Measurements from ENCODE around the gene GUK1. TPM values are rescaled to one million over a fixed set of nuclear protein-coding genes. Genes with fewer than 3 reads are reported as not detected.
A peak's percentile ranks its signal among the peaks of the same experiment; 100 is the strongest.

Gene GUK1
- polyA plus RNA-seq, 3 donors, result 262 to 391 (median 316) TPM

DNA sequence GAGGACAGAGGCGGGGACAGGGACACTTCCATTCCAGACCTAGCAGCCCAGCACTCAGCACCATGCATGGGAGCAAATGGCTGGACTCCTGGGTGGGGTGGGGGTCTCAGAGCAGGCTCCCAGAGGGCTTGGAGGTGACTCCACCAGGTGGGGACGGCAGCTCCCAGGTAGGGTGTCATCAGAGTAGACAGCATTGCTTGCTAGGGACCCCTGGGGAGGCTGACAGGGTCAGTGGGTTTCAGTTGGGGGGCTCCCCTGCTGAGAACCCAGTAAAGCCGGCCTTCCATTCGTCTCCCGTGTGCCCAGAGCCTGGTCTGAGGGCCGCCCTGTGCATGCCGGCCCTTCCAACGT lies 4.9 kb downstream of the GUK1 start:
- peaks cover 96% of the 10 kb centered on the region for H4K20me1 ChIP-seq (ENCODE audit: insufficient read depth, low read length)
- H3K9me3 ChIP-seq (replicated peaks in 1 of 2; ENCODE audit: control insufficient read depth in 1 of 2, insufficient read depth in 1 of 2, low read length in 2 of 2), result no peaks in the 10 kb centered on the region
- no peaks in the 10 kb centered on the region for H3K9me3 Mint-ChIP-seq
- H3K27me3 Mint-ChIP-seq (ENCODE audit: low read depth in 3 of 3), result peaks cover 0 to 4% (median 0%) of the 10 kb centered on the region in 3 donors
- H3K27ac ChIP-seq (ENCODE audit: low read depth in 1 of 2, low read length in 2 of 2), result no peak overlapping the region
- peaks cover 17 to 22% of the 10 kb centered on the region in 2 donors for H3K4me1 ChIP-seq (ENCODE audit: control insufficient read depth in 1 of 2, insufficient read depth in 2 of 2, low read length in 2 of 2)
- H3K36me3 ChIP-seq (replicated peaks in 1 of 2; ENCODE audit: control insufficient read depth in 1 of 2, insufficient read depth in 2 of 2, low read length in 2 of 2), result peaks cover 36 to 40% of the 10 kb centered on the region in 2 donors
- no peak overlapping the region for H3K4me3 ChIP-seq (replicated peaks in 1 of 3; ENCODE audit: low read depth in 2 of 3, low read length in 3 of 3)
- no peak overlapping the region for H3K9ac ChIP-seq (ENCODE audit: insufficient read depth, low read length, poor library complexity, severe bottlenecking)
- TF ChIP-seq, protein P1, sequence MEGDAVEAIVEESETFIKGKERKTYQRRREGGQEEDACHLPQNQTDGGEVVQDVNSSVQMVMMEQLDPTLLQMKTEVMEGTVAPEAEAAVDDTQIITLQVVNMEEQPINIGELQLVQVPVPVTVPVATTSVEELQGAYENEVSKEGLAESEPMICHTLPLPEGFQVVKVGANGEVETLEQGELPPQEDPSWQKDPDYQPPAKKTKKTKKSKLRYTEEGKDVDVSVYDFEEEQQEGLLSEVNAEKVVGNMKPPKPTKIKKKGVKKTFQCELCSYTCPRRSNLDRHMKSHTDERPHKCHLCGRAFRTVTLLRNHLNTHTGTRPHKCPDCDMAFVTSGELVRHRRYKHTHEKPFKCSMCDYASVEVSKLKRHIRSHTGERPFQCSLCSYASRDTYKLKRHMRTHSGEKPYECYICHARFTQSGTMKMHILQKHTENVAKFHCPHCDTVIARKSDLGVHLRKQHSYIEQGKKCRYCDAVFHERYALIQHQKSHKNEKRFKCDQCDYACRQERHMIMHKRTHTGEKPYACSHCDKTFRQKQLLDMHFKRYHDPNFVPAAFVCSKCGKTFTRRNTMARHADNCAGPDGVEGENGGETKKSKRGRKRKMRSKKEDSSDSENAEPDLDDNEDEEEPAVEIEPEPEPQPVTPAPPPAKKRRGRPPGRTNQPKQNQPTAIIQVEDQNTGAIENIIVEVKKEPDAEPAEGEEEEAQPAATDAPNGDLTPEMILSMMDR (IDR thresholded peaks at IDR 0.05), result no peak
- H3K4me1 Mint-ChIP-seq, result peaks cover 31% of the 10 kb centered on the region
- no peak overlapping the region for H3K4me3 Mint-ChIP-seq
- WGBS (ENCODE audit: insufficient coverage), result 100% methylated on average over 7 of the region's 8 CpGs
- intact Hi-C loops (cut with micrococcal nuclease), result loop anchor here in 1 of 2 donors (5.0 kb wide), 1 partner anchor 38 kb away; the partner anchor contains the start of gene MRPL55
- H3K27ac Mint-ChIP-seq, result peak overlapping the region in 1 of 7 donors; percentile 35
- DNase-seq, result no peak
- H3K79me2 ChIP-seq (ENCODE audit: insufficient read depth, low read length), result peaks cover 64% of the 10 kb centered on the region
- H2AFZ ChIP-seq (ENCODE audit: insufficient read depth, low read depth, low read length, poor library complexity, severe bottlenecking), result no peak overlapping the region
- H3K27me3 ChIP-seq (ENCODE audit: control insufficient read depth in 2 of 2, insufficient read depth in 2 of 2, low read length in 2 of 2), result no peaks in the 10 kb centered on the region
- H3K4me2 ChIP-seq (replicated peaks; ENCODE audit: extremely low read depth, low read length, poor library complexity, severe bottlenecking), result no peak overlapping the region
- H3K36me3 Mint-ChIP-seq, result peaks cover 17 to 55% of the 10 kb centered on the region in 2 donors

DNA sequence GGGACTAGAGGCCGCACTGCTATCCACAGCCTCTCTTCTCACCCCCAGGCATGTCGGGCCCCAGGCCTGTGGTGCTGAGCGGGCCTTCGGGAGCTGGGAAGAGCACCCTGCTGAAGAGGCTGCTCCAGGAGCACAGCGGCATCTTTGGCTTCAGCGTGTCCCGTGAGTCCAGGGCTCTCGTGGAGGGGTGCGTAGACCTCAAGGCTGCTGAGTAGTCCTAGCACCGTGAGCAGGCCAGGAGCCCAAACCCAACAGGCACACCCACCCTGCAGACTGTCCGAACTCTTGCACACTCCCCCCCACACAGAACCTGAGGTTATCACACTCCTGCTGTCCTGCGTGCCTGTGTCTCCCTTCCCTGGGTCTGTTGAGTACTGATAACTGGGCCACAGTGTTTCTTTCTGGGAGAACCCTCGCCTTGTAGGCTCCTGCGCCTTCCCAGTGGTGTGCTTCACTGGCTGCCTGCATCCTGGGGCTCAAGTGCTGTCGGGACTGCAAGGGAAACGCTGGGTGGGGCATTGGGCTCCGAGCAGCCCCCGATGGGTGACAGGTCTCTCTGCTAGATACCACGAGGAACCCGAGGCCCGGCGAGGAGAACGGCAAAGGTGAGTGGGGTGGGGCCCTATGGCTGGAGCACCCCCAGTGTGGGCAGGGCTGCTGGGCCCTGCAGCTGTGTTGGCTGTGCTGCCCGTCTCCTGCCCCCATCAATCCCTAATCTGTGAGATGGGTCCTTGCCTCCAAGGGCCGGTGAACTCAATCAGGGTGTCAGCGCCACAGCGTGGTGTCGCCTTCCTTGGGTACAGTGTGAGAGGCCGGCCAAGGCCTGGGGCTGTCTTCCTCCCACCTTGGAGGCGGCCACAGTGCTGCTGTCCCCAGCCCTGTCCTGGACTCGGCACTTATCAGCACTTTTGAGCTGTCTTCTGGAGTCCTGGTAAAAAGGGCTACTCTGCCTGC lies 5.7 kb downstream of the GUK1 start:
- H3K27ac Mint-ChIP-seq, result peak overlapping the region in 2 of 7 donors; percentile 61 to 71
- H3K79me2 ChIP-seq (ENCODE audit: insufficient read depth, low read length), result peaks cover 58% of the 10 kb centered on the region
- intact Hi-C loops (cut with micrococcal nuclease), result no loop called here

More for the DNA sequence above, 5.7 kb downstream of the GUK1 start:
- Histone ChIP-seq H3K27me3 (ENCODE audit: control insufficient read depth in 2 of 2, insufficient read depth in 2 of 2, low read length in 2 of 2) (no peaks in the 10 kb centered on the region), H3K4me3 (replicated peaks in 1 of 3; ENCODE audit: low read depth in 2 of 3, low read length in 3 of 3) (no peak overlapping the region), H3K9ac (ENCODE audit: insufficient read depth, low read length, poor library complexity, severe bottlenecking) (no peak overlapping the region), H4K20me1 (ENCODE audit: insufficient read depth, low read length) (peaks cover 100% of the 10 kb centered on the region), H3K27ac (ENCODE audit: low read depth in 1 of 2, low read length in 2 of 2) (no peak overlapping the region), H3K36me3 (replicated peaks in 1 of 2; ENCODE audit: control insufficient read depth in 1 of 2, insufficient read depth in 2 of 2, low read length in 2 of 2) (peaks cover 36 to 40% of the 10 kb centered on the region in 2 donors), H3K4me1 (ENCODE audit: control insufficient read depth in 1 of 2, insufficient read depth in 2 of 2, low read length in 2 of 2) (peaks cover 16 to 19% of the 10 kb centered on the region in 2 donors), H3K9me3 (replicated peaks in 1 of 2; ENCODE audit: control insufficient read depth in 1 of 2, insufficient read depth in 1 of 2, low read length in 2 of 2) (no peaks in the 10 kb centered on the region), H2AFZ (ENCODE audit: insufficient read depth, low read depth, low read length, poor library complexity, severe bottlenecking) (no peak overlapping the region), H3K4me2 (replicated peaks; ENCODE audit: extremely low read depth, low read length, poor library complexity, severe bottlenecking) (no peak overlapping the region)
- TF ChIP-seq, protein P1 (IDR thresholded peaks at IDR 0.05), result no peak
- H3K36me3 Mint-ChIP-seq, result peaks cover 17 to 55% of the 10 kb centered on the region in 2 donors
- WGBS (ENCODE audit: insufficient coverage), result 98% methylated on average over 28 of the region's 31 CpGs
- peaks cover 31% of the 10 kb centered on the region for H3K4me1 Mint-ChIP-seq
- H3K4me3 Mint-ChIP-seq, result no peak overlapping the region
- no peaks in the 10 kb centered on the region for H3K9me3 Mint-ChIP-seq
- DNase-seq, result no peak
- peaks cover 0 to 4% (median 0%) of the 10 kb centered on the region in 3 donors for H3K27me3 Mint-ChIP-seq (ENCODE audit: low read depth in 3 of 3)
